Measurements from ENCODE around the gene LEKR1. TPM values are rescaled to one million over a fixed set of nuclear protein-coding genes. Genes with fewer than 3 reads are reported as not detected.

LEKR1 gene
- total and polyA plus RNA-seq, 2 of the 13 experiments (the other 11 are each of a cell fraction or from before 2014, with no cell fraction given) = 0.49 to 1.5 TPM

DNA sequence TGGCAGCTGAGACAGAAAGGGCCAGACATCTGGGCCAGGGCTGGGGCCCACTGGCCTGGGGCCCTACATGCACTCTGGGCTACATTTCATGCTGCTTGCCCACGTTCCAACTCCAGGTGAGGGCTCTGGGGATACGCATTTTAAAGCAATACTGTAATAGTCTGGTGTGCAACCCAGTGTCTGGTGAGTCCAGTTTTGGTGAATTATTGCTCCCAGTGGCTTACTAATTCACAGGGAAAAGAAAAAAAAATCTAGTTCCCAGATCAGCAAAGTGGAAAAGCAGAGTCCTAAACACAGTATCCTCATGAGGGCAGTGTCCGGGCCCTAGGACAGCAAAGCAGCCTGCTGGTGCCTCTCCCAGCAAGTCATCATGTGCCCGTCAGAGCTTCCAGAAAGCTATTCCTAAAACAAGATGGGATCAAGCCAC is 251.4 kb downstream of the LEKR1 start (continued):
- TF ChIP-seq, protein P1, sequence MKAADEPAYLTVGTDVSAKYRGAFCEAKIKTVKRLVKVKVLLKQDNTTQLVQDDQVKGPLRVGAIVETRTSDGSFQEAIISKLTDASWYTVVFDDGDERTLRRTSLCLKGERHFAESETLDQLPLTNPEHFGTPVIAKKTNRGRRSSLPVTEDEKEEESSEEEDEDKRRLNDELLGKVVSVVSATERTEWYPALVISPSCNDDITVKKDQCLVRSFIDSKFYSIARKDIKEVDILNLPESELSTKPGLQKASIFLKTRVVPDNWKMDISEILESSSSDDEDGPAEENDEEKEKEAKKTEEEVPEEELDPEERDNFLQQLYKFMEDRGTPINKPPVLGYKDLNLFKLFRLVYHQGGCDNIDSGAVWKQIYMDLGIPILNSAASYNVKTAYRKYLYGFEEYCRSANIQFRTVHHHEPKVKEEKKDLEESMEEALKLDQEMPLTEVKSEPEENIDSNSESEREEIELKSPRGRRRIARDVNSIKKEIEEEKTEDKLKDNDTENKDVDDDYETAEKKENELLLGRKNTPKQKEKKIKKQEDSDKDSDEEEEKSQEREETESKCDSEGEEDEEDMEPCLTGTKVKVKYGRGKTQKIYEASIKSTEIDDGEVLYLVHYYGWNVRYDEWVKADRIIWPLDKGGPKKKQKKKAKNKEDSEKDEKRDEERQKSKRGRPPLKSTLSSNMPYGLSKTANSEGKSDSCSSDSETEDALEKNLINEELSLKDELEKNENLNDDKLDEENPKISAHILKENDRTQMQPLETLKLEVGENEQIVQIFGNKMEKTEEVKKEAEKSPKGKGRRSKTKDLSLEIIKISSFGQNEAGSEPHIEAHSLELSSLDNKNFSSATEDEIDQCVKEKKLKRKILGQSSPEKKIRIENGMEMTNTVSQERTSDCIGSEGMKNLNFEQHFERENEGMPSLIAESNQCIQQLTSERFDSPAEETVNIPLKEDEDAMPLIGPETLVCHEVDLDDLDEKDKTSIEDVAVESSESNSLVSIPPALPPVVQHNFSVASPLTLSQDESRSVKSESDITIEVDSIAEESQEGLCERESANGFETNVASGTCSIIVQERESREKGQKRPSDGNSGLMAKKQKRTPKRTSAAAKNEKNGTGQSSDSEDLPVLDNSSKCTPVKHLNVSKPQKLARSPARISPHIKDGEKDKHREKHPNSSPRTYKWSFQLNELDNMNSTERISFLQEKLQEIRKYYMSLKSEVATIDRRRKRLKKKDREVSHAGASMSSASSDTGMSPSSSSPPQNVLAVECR (CRISPR knock-in tag; IDR thresholded peaks at IDR 0.05; ENCODE audit: borderline replicate concordance) = no peak
- TF ChIP-seq, protein P2, sequence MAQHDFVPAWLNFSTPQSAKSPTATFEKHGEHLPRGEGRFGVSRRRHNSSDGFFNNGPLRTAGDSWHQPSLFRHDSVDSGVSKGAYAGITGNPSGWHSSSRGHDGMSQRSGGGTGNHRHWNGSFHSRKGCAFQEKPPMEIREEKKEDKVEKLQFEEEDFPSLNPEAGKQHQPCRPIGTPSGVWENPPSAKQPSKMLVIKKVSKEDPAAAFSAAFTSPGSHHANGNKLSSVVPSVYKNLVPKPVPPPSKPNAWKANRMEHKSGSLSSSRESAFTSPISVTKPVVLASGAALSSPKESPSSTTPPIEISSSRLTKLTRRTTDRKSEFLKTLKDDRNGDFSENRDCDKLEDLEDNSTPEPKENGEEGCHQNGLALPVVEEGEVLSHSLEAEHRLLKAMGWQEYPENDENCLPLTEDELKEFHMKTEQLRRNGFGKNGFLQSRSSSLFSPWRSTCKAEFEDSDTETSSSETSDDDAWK (CRISPR knock-in tag; IDR thresholded peaks at IDR 0.05) = no peak
- TF ChIP-seq NFE2L2 (IDR thresholded peaks at IDR 0.05; ENCODE audit: low read length) (no peak), STAG1 (CRISPR knock-in tag; IDR thresholded peaks at IDR 0.05) (peak; percentile 35), REXO4 (CRISPR knock-in tag; IDR thresholded peaks at IDR 0.05; ENCODE audit: borderline replicate concordance) (no peak), RARG (CRISPR knock-in tag; IDR thresholded peaks at IDR 0.05; ENCODE audit: low read depth) (no peak), GPN1 (CRISPR knock-in tag; IDR thresholded peaks at IDR 0.05; ENCODE audit: borderline replicate concordance) (no peak), ADNP (CRISPR knock-in tag; IDR thresholded peaks at IDR 0.05) (no peak), HMG20A (CRISPR knock-in tag; IDR thresholded peaks at IDR 0.05; ENCODE audit: borderline replicate concordance) (0 out of 2 replicates have a peak, but pooled peaks have one; percentile 22), RAD51 (IDR thresholded peaks at IDR 0.05; ENCODE audit: borderline replicate concordance) (no peak), ZNF567 (CRISPR knock-in tag; IDR thresholded peaks at IDR 0.05; ENCODE audit: borderline replicate concordance) (no peak), WIZ (CRISPR knock-in tag; IDR thresholded peaks at IDR 0.05) (no peak), ZNF251 (CRISPR knock-in tag; IDR thresholded peaks at IDR 0.05) (no peak), SMC3 (IDR thresholded peaks at IDR 0.05; ENCODE audit: low read length) (peak; percentile 16; the same call in 1 of the 2 replicates), HMG20B (CRISPR knock-in tag; conservative IDR thresholded peaks at IDR 0.05) (no peak), RORA (CRISPR knock-in tag; IDR thresholded peaks at IDR 0.05) (no peak), ELF1 (CRISPR knock-in tag; IDR thresholded peaks at IDR 0.05) (peak; percentile 15; the same call in 1 of the 2 replicates)
- TF ChIP-seq, protein P3, sequence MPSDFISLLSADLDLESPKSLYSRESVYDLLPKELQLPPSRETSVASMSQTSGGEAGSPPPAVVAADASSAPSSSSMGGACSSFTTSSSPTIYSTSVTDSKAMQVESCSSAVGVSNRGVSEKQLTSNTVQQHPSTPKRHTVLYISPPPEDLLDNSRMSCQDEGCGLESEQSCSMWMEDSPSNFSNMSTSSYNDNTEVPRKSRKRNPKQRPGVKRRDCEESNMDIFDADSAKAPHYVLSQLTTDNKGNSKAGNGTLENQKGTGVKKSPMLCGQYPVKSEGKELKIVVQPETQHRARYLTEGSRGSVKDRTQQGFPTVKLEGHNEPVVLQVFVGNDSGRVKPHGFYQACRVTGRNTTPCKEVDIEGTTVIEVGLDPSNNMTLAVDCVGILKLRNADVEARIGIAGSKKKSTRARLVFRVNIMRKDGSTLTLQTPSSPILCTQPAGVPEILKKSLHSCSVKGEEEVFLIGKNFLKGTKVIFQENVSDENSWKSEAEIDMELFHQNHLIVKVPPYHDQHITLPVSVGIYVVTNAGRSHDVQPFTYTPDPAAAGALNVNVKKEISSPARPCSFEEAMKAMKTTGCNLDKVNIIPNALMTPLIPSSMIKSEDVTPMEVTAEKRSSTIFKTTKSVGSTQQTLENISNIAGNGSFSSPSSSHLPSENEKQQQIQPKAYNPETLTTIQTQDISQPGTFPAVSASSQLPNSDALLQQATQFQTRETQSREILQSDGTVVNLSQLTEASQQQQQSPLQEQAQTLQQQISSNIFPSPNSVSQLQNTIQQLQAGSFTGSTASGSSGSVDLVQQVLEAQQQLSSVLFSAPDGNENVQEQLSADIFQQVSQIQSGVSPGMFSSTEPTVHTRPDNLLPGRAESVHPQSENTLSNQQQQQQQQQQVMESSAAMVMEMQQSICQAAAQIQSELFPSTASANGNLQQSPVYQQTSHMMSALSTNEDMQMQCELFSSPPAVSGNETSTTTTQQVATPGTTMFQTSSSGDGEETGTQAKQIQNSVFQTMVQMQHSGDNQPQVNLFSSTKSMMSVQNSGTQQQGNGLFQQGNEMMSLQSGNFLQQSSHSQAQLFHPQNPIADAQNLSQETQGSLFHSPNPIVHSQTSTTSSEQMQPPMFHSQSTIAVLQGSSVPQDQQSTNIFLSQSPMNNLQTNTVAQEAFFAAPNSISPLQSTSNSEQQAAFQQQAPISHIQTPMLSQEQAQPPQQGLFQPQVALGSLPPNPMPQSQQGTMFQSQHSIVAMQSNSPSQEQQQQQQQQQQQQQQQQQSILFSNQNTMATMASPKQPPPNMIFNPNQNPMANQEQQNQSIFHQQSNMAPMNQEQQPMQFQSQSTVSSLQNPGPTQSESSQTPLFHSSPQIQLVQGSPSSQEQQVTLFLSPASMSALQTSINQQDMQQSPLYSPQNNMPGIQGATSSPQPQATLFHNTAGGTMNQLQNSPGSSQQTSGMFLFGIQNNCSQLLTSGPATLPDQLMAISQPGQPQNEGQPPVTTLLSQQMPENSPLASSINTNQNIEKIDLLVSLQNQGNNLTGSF (CRISPR knock-in tag; IDR thresholded peaks at IDR 0.05) = no peak
- TF ChIP-seq, protein P4, sequence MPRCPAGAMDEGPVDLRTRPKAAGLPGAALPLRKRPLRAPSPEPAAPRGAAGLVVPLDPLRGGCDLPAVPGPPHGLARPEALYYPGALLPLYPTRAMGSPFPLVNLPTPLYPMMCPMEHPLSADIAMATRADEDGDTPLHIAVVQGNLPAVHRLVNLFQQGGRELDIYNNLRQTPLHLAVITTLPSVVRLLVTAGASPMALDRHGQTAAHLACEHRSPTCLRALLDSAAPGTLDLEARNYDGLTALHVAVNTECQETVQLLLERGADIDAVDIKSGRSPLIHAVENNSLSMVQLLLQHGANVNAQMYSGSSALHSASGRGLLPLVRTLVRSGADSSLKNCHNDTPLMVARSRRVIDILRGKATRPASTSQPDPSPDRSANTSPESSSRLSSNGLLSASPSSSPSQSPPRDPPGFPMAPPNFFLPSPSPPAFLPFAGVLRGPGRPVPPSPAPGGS (CRISPR knock-in tag; IDR thresholded peaks at IDR 0.05) = no peak
